UCSD-AML1 (cell line): Measurements from ENCODE around the gene CENPP.

Experiments used
- DNase-seq: peaks from one replicate; lab custom pipeline; 2025; ENCODE audit not compliant: unreplicated experiment; lab: John Stamatoyannopoulos, UW

Gene CENPP

GRCh38 chr9:92652461-92652860 is 326.7 kb downstream of the CENPP start:
- no peak for DNase-seq

- DNase-seq, result no peak
Observed at GRCh38 chr9:92654481-92655301, 328.9 kb downstream of the CENPP start.

GRCh38 chr9:92655366-92655765 is 329.6 kb downstream of the CENPP start:
- no peak for DNase-seq

GRCh38 chr9:92655896-92656536 is 330.3 kb downstream of the CENPP start:
- DNase-seq, result no peak

- DNase-seq, result no peak
Observed at GRCh38 chr9:92656537-92656925, 330.8 kb downstream of the CENPP start.

GRCh38 chr9:92657296-92658094 is 331.7 kb downstream of the CENPP start:
- no peak for DNase-seq

- no peak for DNase-seq
Observed at GRCh38 chr9:92658176-92658575, 332.4 kb downstream of the CENPP start.

GRCh38 chr9:92658611-92659010 is 332.9 kb downstream of the CENPP start:
- DNase-seq, result no peak

GRCh38 chr9:92659601-92660000 is 333.8 kb downstream of the CENPP start:
- DNase-seq, result no peak

GRCh38 chr9:92660266-92660665 is 334.5 kb downstream of the CENPP start:
- DNase-seq, result no peak

GRCh38 chr9:92661127-92661526 is 335.4 kb downstream of the CENPP start:
- no peak for DNase-seq

GRCh38 chr9:92661743-92662142 is 336.0 kb downstream of the CENPP start:
- no peak for DNase-seq

- DNase-seq, result no peak
Observed at GRCh38 chr9:92663126-92663525, 337.4 kb downstream of the CENPP start.

- DNase-seq, result no peak
Observed at GRCh38 chr9:92663951-92664350, 338.2 kb downstream of the CENPP start.

- no peak for DNase-seq
Observed at GRCh38 chr9:92664394-92665152, 338.8 kb downstream of the CENPP start.

GRCh38 chr9:92665836-92666235 is 340.1 kb downstream of the CENPP start:
- no peak for DNase-seq

GRCh38 chr9:92666236-92666635 is 340.5 kb downstream of the CENPP start:
- DNase-seq, result no peak

GRCh38 chr9:92666912-92667532 is 341.3 kb downstream of the CENPP start:
- no peak for DNase-seq

- DNase-seq, result peak; percentile 33
Observed at GRCh38 chr9:92668746-92669526, 343.2 kb downstream of the CENPP start.

- DNase-seq, result peak; percentile 46
Observed at GRCh38 chr9:92669527-92669889, 343.8 kb downstream of the CENPP start.
